K562 (cell line): ENCODE data around the gene NME4. TPM values are rescaled to one million over a fixed set of nuclear protein-coding genes. Genes with fewer than 3 reads are reported as not detected.

Experiments
- HES1 ChIP-seq: fragments of 450-650 bp; IDR thresholded peaks from 2 replicates; pipeline ENCODE4 v1.6.1; 2016; ENCODE audit warnings: low read depth, mild to moderate bottlenecking, moderate library complexity
- HMGXB4 ChIP-seq: sonication (generic); formaldehyde crosslinking; IDR thresholded peaks from 2 replicates; pipeline ENCODE4 v1.8.1; 2023; ENCODE audit warnings: mild to moderate bottlenecking, missing genetic modification reagents
- HNRNPUL1 ChIP-seq: fragments of 200-400 bp; formaldehyde crosslinking; IDR thresholded peaks from 2 replicates; pipeline ENCODE4 v1.6.1; 2017; ENCODE audit warnings: low read length
- TCF7L2 ChIP-seq: fragments of 150-350 bp; IDR thresholded peaks from 2 replicates; pipeline ENCODE4 v1.6.1; 2016; ENCODE audit warnings: low read depth, mild to moderate bottlenecking, low read length, moderate library complexity
- ZBTB40 ChIP-seq, 2 experiments: fragments of 450-650 bp in 1 of 2; sonication (generic) in 1 of 2; formaldehyde crosslinking in 1 of 2; IDR thresholded peaks; 2 replicates each; pipeline versions ENCODE4 v1.7.1 to v1.9.0; 2016 to 2022; ENCODE audit warnings: inconsistent platforms in 1 of 2, mild to moderate bottlenecking in 1 of 2, missing genetic modification reagents in 1 of 2
- ZBTB7A ChIP-seq: IDR thresholded peaks from 2 replicates; pipeline ENCODE4 v1.6.1; 2011; ENCODE audit warnings: low read depth, mild to moderate bottlenecking, low read length, moderate library complexity, borderline replicate concordance; ENCODE audit not compliant: control insufficient read depth
- ZNF740 ChIP-seq, 3 experiments: fragments of 200-800 bp in 1 of 3; sonication (Bioruptor generic) in 1 of 3; sonication (generic) in 1 of 3; formaldehyde crosslinking in 1 of 3; IDR thresholded peaks; 2 replicates each; pipeline versions ENCODE4 v1.6.1 to v1.8.0; 2016 to 2022; ENCODE audit warnings: mild to moderate bottlenecking in 2 of 3, missing compliant biosample characterization in 2 of 3, missing genetic modification characterization in 2 of 3, missing genetic modification reagents in 1 of 3
- polyA plus RNA-seq, 8 experiments: library from polyadenylated mRNA; depleted of rRNA in 4 of 8; stranded (reverse) in 5 of 8; unstranded in 3 of 8; fragments of >200 nt; fragmentation: Nextera tagmentation in 2 of 8; fragmentation: Illumina TruSeq in 1 of 8; extraction: Ambion mirVana in 2 of 8; extraction: Trizol in 1 of 8; gene quantifications; 2 replicates each; pipeline versions ENCODE4 v1.2.1 to v1.2.3, GENCODE V29; 2011 to 2014; ENCODE audit warnings: inconsistent platforms in 1 of 8, missing spikeins in 1 of 8
- total RNA-seq, 7 experiments: library from RNA; depleted of rRNA in 6 of 7; stranded (reverse); fragments of >200 nt in 6 of 7; fragmentation: Illumina TruSeq in 2 of 7; extraction: Trizol in 2 of 7; gene quantifications; 2 replicates each; pipeline versions ENCODE4 v1.2.1 to v1.2.3, GENCODE V29; 2011 to 2021; ENCODE audit warnings: low replicate concordance in 1 of 7

NME4 gene
- total and polyA plus RNA-seq, 9 of the 15 experiments (the other 6 are each of a cell fraction or from before 2014, with no cell fraction given): 15.4 to 264 (median 139) TPM

GRCh38 chr16:381012-381788, 15.8 kb upstream of the NME4 start (continued):
- TF ChIP-seq HMGXB4 (CRISPR knock-in tag) (no peak), ZNF740 (CRISPR knock-in tag; IDR thresholded peaks at IDR 0.05) (peak; percentile 13; the same call in 1 of the 2 replicates), ZNF740 (tag; IDR thresholded peaks at IDR 0.05) (no peak), TCF7L2 (no peak), HNRNPUL1 (no peak), ZBTB40 (IDR thresholded peaks at IDR 0.05) (peak; percentile 42; the same call in 1 of the 2 replicates), ZBTB40 (CRISPR knock-in tag; IDR thresholded peaks at IDR 0.05) (no peak), ZBTB7A (peak; percentile 66; the same call in 1 of the 2 replicates), HES1 (no peak)
